Activated CD4-positive, alpha-beta memory T cell treated with anti-CD3 and anti-CD28 coated beads, Interleukin-2, amount 10 ng/mL, durations not matched to agents 7 days and 5 days (primary cell): Measurements from ENCODE around the gene UBAP2L. TPM values are rescaled to one million over a fixed set of nuclear protein-coding genes. Genes with fewer than 3 reads are reported as not detected.

Source experiments
- CTCF ChIA-PET: fragments of 350-600 bp; sonication (Branson Sonifier 250); formaldehyde crosslinking; loops from one replicate; lab custom pipeline; 2021; ENCODE audit warnings: antibody characterized with exemption, inconsistent platforms; lab: Charles Lee
- POLR2A ChIA-PET: fragments of 350-600 bp; sonication (Branson Sonifier 250); formaldehyde crosslinking; loops from one replicate; lab custom pipeline; 2021; ENCODE audit warnings: antibody characterized with exemption; lab: Charles Lee
- DNase-seq: peaks from one replicate; pipeline ENCODE4 v3.0.0-alpha.2; 2020
- H3K27ac Mint-ChIP-seq: one replicate; pipeline ENCODE4 v1.8.0; 2021; ENCODE audit warnings: mild to moderate bottlenecking, mixed read lengths
- H3K27me3 Mint-ChIP-seq: one replicate; pipeline ENCODE4 v1.8.0; 2021; ENCODE audit warnings: mixed read lengths
- H3K36me3 Mint-ChIP-seq: one replicate; pipeline ENCODE4 v1.8.0; 2021; ENCODE audit warnings: low read depth, mixed read lengths
- H3K4me1 Mint-ChIP-seq: one replicate; pipeline ENCODE4 v1.8.0; 2021; ENCODE audit warnings: mixed read lengths
- H3K4me3 Mint-ChIP-seq: one replicate; pipeline ENCODE4 v1.8.0; 2021; ENCODE audit warnings: mild to moderate bottlenecking, mixed read lengths
- H3K9me3 Mint-ChIP-seq: one replicate; pipeline ENCODE4 v1.8.0; 2021; ENCODE audit warnings: mixed read lengths
- total RNA-seq, 2 experiments: library from RNA; stranded (reverse); gene quantifications; one replicate each; pipeline ENCODE4 v1.2.3, GENCODE V29; 2021

Gene UBAP2L
- total RNA-seq, 2 experiments from 2014 or later, result 155 to 157 TPM

DNA sequence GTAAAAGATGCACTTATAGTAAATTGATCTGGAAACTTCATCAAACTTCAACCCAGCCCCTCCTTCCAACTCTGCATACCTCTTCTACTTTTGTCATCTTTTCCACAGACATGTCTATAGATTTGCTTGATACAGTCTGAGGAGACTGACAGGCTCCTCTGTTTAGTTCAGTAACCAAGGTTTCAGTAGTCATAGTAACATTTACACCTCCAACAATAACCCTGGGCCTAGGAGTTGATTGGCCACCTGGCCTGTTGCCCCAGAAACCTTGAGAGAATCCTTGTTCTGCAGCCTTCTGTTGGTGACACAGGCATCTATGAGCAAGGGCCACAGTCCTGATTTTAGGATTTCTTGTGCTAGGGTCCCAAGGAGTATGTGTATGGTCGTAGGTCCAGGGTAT is 14.6 kb upstream of the UBAP2L start, which contains the start of gene CFAP141:
Gene CFAP141 (minus strand): TSS at position 138 of the 400 bp plus-strand sequence. CDS start 26 bp downstream, at position 112.
- H3K27me3 Mint-ChIP-seq, result no peaks in the 10 kb centered on the region
- CTCF ChIA-PET, result no interaction called here
- H3K27ac Mint-ChIP-seq, result no peak within 1 kb of the TSS
- POLR2A ChIA-PET, result no interaction called here
- no peak for DNase-seq
- peaks cover 37% of the 10 kb centered on the region for H3K36me3 Mint-ChIP-seq
- H3K4me3 Mint-ChIP-seq, result no peak within 1 kb of the TSS
- no peaks in the 10 kb centered on the region for H3K9me3 Mint-ChIP-seq
- peaks cover 17% of the 10 kb centered on the region for H3K4me1 Mint-ChIP-seq

DNA sequence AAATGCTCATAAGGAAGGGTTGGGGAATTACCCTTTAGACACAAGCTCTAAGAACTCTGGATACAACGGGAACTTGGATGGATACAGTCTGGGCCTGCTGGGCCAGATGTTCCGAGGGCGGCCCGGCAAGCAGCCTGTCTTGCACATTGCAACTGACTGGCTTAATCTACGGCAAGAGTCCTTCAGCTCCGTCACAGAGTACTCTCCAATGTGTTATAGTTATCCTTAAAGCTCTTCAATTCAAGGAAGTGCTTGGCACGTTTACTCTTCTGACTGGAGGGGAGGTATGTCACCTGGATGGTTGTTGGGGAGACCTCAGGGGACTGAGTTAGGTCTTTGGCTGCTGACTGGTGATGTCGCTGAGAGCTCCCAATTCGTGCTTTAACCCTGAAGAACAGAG is 13.5 kb upstream of the UBAP2L start:
- ChIA-PET POLR2A (interaction anchor here (0.8 to 1.5 kb wide), 3 partner anchors 11 to 55 kb away, joined by 3 to 6 read pairs (median 3); partner anchors contain the start of gene UBAP2L), CTCF (interaction anchor here (1.2 to 1.4 kb wide), 2 partner anchors 8 to 27 kb away, joined by 3 to 6 read pairs; no protein-coding TSS in a partner anchor)
- no peak for DNase-seq
- H3K27ac Mint-ChIP-seq, result no peak overlapping the region
- no peak overlapping the region for H3K4me3 Mint-ChIP-seq
- peaks cover 20% of the 10 kb centered on the region for H3K4me1 Mint-ChIP-seq
- H3K27me3 Mint-ChIP-seq, result no peaks in the 10 kb centered on the region
- peaks cover 43% of the 10 kb centered on the region for H3K36me3 Mint-ChIP-seq
- no peaks in the 10 kb centered on the region for H3K9me3 Mint-ChIP-seq

DNA sequence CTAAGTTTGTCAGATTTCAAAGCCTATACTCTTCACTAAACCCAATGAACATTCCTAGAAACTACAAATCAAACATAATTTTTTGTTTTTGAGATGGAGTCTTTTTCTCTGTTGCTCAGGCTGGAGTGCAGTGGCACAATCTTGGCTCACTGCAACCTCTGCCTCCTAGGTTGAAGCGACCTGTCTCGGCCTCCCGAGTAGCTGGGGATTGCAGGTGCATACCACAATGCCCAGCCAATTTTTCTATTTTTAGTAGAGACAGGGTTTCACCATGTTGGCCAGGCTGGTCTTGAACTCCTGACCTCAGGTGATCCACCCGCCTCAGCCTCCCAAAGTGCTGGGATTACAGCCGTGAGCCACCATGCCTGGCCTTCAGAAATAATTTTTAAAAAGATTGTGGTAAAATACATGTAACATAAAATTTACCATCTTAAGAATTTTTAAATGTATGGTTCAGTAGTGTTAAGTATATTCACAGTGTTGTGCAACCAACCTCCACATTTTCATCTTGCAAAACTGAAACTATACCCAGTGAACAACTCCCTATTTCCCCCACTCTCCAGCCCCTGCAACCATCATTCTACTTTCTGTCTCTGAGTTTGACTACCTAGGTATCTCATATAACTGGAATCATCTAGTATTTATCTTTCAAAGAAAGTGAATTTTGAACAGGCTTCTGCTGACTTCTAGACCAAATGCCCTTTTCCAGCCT is 11.9 kb upstream of the UBAP2L start:
- DNase-seq, result no peak
- ChIA-PET POLR2A (no interaction called here), CTCF (interaction anchor here (1.4 kb wide), 1 partner anchor 10 kb away, joined by 6 read pairs; no protein-coding TSS in a partner anchor)
- Mint-ChIP-seq H3K4me3 (no peak overlapping the region), H3K27me3 (no peaks in the 10 kb centered on the region), H3K4me1 (peaks cover 26% of the 10 kb centered on the region), H3K27ac (no peak overlapping the region), H3K9me3 (no peaks in the 10 kb centered on the region), H3K36me3 (peaks cover 55% of the 10 kb centered on the region)

DNA sequence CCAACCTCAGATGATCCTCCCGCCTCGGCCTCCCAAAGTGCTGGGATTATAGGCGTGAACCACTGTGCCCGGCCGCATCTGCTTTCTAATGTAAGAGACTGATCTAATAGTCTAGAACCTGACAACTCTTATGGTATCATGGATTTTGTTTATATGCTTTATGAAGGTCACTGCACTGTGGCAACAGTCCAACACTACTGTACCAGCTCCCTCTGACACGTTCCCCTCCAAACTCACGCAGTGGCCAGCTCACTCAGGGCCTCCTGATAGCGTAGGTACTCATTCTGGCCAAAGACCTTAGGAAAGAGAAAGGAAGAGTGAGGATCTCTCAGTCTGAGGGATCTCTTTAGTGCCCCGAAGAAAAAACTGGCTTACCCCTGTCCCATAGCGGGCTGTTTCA is 8.7 kb upstream of the UBAP2L start:
- CTCF ChIA-PET, result no interaction called here
- Mint-ChIP-seq H3K9me3 (no peaks in the 10 kb centered on the region), H3K4me3 (no peak overlapping the region), H3K27me3 (no peaks in the 10 kb centered on the region), H3K4me1 (peaks cover 28% of the 10 kb centered on the region), H3K27ac (peak overlapping the region; percentile 64), H3K36me3 (peaks cover 48% of the 10 kb centered on the region)
- POLR2A ChIA-PET, result interaction anchor here (1.0 kb wide), 1 partner anchor 47 kb away, joined by 3 read pairs; no protein-coding TSS in a partner anchor
- DNase-seq, result no peak

DNA sequence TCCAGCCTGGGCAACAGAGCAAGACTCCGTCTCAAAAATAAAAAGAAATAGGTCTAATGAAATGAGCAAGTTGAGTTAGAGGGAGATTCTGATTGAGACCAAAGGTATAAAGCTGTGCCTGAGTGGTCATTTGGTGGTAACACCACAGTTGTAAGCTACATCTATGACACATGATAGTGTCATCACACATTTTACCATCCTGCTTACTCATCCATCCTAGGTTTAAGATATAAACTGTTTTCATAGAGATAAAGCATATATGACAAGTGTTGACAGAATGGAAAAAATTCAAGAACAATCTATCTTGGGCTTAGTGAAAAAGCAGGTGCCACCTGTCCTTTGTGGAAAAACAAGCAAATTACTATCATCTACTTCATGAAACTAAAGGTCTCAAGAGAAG is 7.5 kb upstream of the UBAP2L start:
- POLR2A ChIA-PET, result interaction anchor here (1.0 kb wide), 1 partner anchor 45 kb away, joined by 3 read pairs; no protein-coding TSS in a partner anchor
- Mint-ChIP-seq H3K4me1 (peaks cover 37% of the 10 kb centered on the region), H3K27ac (peak overlapping the region; percentile 55), H3K9me3 (no peaks in the 10 kb centered on the region), H3K27me3 (no peaks in the 10 kb centered on the region), H3K4me3 (no peak overlapping the region), H3K36me3 (peaks cover 53% of the 10 kb centered on the region)
- DNase-seq, result no peak
- CTCF ChIA-PET, result no interaction called here

DNA sequence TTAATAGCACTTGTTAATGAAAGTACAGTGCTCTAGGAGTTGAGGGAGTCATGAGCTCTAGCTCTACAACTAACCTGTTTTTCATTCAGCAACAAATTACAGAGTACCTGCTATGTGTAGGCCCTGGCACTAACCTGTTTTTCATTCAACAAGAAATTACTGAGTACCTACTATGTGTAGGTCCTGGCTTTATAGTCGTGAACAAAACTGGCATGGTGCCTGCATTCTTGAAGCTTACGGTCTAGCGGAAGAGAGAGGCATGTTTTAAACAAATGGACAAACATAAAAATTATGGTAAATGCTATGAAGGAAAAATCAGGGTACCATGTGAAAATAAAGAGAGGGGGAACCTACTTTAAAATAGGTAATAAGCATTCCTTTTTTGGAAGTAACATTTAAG is 2.2 kb upstream of the UBAP2L start:
- CTCF ChIA-PET, result interaction anchor here (0.6 to 3.6 kb wide), 5 partner anchors 20 to 117 kb away, joined by 3 to 18 read pairs (median 6); no protein-coding TSS in a partner anchor
- POLR2A ChIA-PET, result interaction anchor here (1.1 to 8.4 kb wide), 10 partner anchors 8 to 168 kb away, joined by 3 to 72 read pairs (median 6); no protein-coding TSS in a partner anchor

DNA sequence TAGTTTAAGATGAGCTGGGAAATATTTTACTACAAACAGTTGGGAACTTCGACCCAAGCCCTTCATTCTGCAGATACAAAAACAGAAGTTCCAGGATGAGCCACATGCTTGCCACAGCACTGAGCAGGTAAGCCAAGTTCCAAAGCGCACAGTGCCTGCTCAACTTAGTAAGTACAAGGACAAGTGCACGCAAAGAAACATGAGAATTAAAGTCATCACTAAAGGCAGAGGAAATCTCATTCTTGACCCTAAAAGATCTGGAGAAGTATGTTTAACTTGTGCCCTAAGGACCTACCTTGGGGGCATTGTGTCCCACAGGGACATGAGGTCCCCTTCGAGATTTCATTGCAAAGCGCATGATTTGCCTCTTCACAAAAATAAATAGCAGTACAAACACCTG is 1.2 kb upstream of the UBAP2L start:
- Mint-ChIP-seq H3K4me1 (peaks cover 63% of the 10 kb centered on the region), H3K36me3 (peaks cover 62% of the 10 kb centered on the region), H3K9me3 (peaks cover 6% of the 10 kb centered on the region), H3K27me3 (no peaks in the 10 kb centered on the region), H3K4me3 (peak overlapping the region; percentile 92), H3K27ac (peak overlapping the region; percentile 88)
- ChIA-PET POLR2A (interaction anchor here (1.1 to 8.4 kb wide), 13 partner anchors 9 to 586 kb away, joined by 3 to 72 read pairs (median 11); partner anchors contain the start of genes CHTOP, GATAD2B, NUP210L and RPS27), CTCF (interaction anchor here (0.9 to 3.6 kb wide), 6 partner anchors 16 to 116 kb away, joined by 3 to 18 read pairs (median 6); no protein-coding TSS in a partner anchor)
- no peak for DNase-seq

More for the DNA sequence above, 2.2 kb upstream of the UBAP2L start:
- Mint-ChIP-seq H3K4me1 (peaks cover 59% of the 10 kb centered on the region), H3K4me3 (peak overlapping the region; percentile 92), H3K27ac (peak overlapping the region; percentile 27), H3K9me3 (peaks cover 6% of the 10 kb centered on the region), H3K27me3 (no peaks in the 10 kb centered on the region), H3K36me3 (peaks cover 64% of the 10 kb centered on the region)
- no peak for DNase-seq

DNA sequence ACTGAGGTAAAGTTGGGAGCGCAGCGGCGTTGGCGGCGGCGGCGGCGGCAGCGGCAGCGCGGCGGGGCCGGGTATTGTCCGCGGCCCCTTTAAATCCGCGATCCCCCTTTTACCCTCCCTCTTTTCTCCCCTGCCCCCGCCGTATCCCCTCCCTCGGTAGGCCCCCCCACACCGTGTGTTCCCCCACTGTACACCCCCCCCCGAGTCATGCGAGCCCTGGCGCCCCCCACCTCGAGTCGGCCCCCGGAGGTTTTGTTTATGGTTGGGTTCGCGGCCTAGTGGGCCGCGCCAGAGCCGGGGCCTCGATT is 169 bp downstream of the UBAP2L start:
- DNase-seq, result no peak
- Mint-ChIP-seq H3K4me3 (peak overlapping the region; percentile 92), H3K36me3 (peaks cover 76% of the 10 kb centered on the region), H3K27me3 (no peaks in the 10 kb centered on the region), H3K9me3 (peaks cover 6% of the 10 kb centered on the region), H3K4me1 (peaks cover 73% of the 10 kb centered on the region), H3K27ac (peak overlapping the region; percentile 97)
- ChIA-PET CTCF (interaction anchor here (0.8 to 3.6 kb wide), 3 partner anchors 22 to 179 kb away, joined by 3 to 18 read pairs (median 5); no protein-coding TSS in a partner anchor), POLR2A (interaction anchor here (0.9 to 8.4 kb wide), 18 partner anchors 9 to 298 kb away, joined by 3 to 72 read pairs (median 6); partner anchors contain the start of genes GATAD2B, NUP210L and RPS27)

DNA sequence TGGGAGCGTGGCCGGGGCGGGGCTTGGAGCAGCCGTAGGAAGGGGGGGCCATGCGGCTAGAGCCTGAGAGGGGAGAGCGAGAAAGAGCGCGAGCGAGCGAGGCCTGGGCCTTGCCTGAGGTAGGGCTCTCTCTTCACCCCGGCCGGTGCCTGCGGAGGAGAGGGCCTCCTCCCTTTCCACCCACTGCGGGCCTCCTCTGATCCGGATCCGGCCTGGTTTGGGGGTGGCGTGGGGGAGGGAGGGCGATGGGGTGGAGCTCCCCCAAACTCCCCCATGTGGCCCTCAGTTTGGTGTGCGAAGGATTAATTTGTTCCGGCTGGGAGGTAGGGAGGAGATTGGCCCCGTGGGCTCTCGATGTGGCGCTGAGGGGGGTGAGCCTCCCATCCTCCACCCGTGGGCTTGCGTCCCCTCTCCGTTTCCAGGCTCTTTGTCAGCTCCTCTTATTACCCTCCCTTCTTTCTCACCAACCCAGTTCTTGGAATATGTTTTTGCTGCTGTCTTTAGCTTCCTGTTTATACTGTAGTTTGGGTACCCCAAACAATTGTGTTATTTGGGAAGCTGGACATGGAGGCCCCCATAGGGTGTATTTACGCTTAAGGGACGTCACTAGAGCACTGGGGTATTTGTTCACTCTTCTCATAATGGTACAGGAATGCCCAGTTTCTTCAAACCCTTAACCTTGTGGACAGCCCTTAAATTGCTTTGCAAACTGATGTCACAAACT is 685 bp downstream of the UBAP2L start:
- peaks cover 74% of the 10 kb centered on the region for H3K4me1 Mint-ChIP-seq
- POLR2A ChIA-PET, result interaction anchor here (0.9 to 8.4 kb wide), 14 partner anchors 9 to 231 kb away, joined by 3 to 72 read pairs (median 8); partner anchors contain the start of genes NUP210L and RPS27
- peaks cover 81% of the 10 kb centered on the region for H3K36me3 Mint-ChIP-seq
- peaks cover 6% of the 10 kb centered on the region for H3K9me3 Mint-ChIP-seq
- DNase-seq, result peak; percentile 72
- H3K4me3 Mint-ChIP-seq, result peak overlapping the region; percentile 92
- peak overlapping the region; percentile 97 for H3K27ac Mint-ChIP-seq
- CTCF ChIA-PET, result interaction anchor here (1.3 kb wide), 1 partner anchor 50 kb away, joined by 3 read pairs; no protein-coding TSS in a partner anchor
- no peaks in the 10 kb centered on the region for H3K27me3 Mint-ChIP-seq

DNA sequence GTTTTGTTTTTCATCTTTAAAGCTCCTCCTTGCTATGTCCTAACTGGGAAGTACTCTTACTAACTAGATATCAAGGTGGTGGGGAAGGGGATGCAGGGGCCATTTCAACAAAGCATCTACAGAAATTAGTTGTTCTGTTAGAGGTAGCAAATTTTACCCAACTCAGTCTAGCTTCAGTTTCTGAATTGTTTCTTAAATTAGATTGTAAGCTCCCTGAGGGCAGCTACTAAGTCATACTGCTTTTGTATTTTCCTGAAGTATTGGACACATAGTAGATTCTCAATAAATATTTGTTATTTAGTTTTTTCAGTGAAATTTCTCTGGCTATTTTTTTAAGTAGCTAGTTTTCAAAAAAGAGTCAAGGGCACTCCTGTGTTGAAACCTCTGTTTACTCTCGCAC is 1.8 kb downstream of the UBAP2L start:
- H3K4me1 Mint-ChIP-seq, result peaks cover 73% of the 10 kb centered on the region

DNA sequence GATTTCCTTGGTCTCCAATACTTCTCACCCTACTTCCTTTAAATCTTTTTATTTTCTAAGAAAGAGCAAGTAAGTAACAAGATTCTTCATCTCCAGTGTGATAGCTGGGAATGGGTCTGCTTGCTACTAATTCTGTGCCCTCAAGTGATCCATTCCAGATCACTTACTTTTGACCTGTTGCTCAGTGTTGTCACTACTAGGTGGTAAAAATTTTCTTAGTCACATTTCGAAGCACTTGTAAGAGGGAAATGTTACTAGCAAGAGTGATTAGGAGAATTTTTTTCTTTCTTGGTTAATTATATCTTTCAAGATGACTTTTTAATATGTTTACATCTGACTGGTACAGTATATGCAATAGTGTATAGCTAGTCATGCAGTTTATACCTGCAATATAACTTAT is 2.2 kb downstream of the UBAP2L start:
- Mint-ChIP-seq H3K36me3 (peaks cover 86% of the 10 kb centered on the region), H3K27ac (peak overlapping the region; percentile 97), H3K4me1 (peaks cover 70% of the 10 kb centered on the region), H3K4me3 (peak overlapping the region; percentile 54), H3K27me3 (no peaks in the 10 kb centered on the region), H3K9me3 (peaks cover 6% of the 10 kb centered on the region)
- CTCF ChIA-PET, result interaction anchor here (0.9 to 1.4 kb wide), 7 partner anchors 15 to 236 kb away, joined by 3 to 5 read pairs (median 3); no protein-coding TSS in a partner anchor
- no peak for DNase-seq
- POLR2A ChIA-PET, result interaction anchor here (1.4 to 8.4 kb wide), 6 partner anchors 22 to 232 kb away, joined by 4 to 72 read pairs (median 17); partner anchors contain the start of gene RPS27

More for the DNA sequence above, 1.8 kb downstream of the UBAP2L start:
- H3K36me3 Mint-ChIP-seq, result peaks cover 86% of the 10 kb centered on the region
- no peaks in the 10 kb centered on the region for H3K27me3 Mint-ChIP-seq
- H3K27ac Mint-ChIP-seq, result peak overlapping the region; percentile 97
- CTCF ChIA-PET, result interaction anchor here (0.9 to 1.4 kb wide), 5 partner anchors 15 to 236 kb away, joined by 3 to 5 read pairs (median 3); no protein-coding TSS in a partner anchor
- DNase-seq, result no peak
- peaks cover 6% of the 10 kb centered on the region for H3K9me3 Mint-ChIP-seq
- POLR2A ChIA-PET, result interaction anchor here (1.0 to 8.4 kb wide), 7 partner anchors 15 to 232 kb away, joined by 3 to 72 read pairs (median 10); partner anchors contain the start of gene RPS27
- peak overlapping the region; percentile 92 for H3K4me3 Mint-ChIP-seq

DNA sequence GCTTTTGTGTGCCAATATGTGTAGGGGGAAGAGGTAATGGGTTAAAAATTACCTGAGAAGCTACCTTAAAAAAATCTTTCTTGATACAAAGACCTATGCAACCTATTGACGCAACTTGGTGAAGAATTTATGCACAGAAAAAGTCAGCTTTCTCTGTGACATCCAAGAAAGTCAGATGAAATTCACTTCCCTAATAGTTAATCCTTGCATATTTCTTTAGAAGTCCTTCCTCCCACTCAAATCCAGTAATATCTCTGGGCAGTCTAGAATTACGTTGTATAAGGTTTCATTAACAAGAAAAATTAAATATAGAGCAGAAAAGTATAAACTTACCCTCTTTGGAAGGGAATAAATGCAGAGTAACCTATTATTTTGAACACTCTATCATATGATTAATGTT is 2.9 kb downstream of the UBAP2L start:
- CTCF ChIA-PET, result interaction anchor here (0.6 to 1.4 kb wide), 5 partner anchors 24 to 1339 kb away, joined by 3 to 5 read pairs (median 4); no protein-coding TSS in a partner anchor
- Mint-ChIP-seq H3K4me3 (no peak overlapping the region), H3K4me1 (peaks cover 63% of the 10 kb centered on the region), H3K27ac (no peak overlapping the region), H3K9me3 (peaks cover 6% of the 10 kb centered on the region), H3K27me3 (no peaks in the 10 kb centered on the region), H3K36me3 (peaks cover 86% of the 10 kb centered on the region)
- no peak for DNase-seq
- POLR2A ChIA-PET, result interaction anchor here (1.4 to 8.4 kb wide), 4 partner anchors 21 to 233 kb away, joined by 4 to 72 read pairs (median 17); partner anchors contain the start of gene RPS27
